HFFc6 (cell line): ENCODE measurements around the gene SH3RF3. TPM values are rescaled to one million over a fixed set of nuclear protein-coding genes. Genes with fewer than 3 reads are reported as not detected.

ENCODE experiments used
- DNase-seq: peaks from one replicate; pipeline ENCODE4 v3.0.0-alpha.2; 2018
- H3K27ac Mint-ChIP-seq: 2 replicates; pipeline ENCODE4 v1.8.0; 2020; ENCODE audit warnings: mild to moderate bottlenecking, mixed read lengths
- H3K27me3 Mint-ChIP-seq: 2 replicates; pipeline ENCODE4 v1.8.0; 2021; ENCODE audit warnings: mild to moderate bottlenecking, moderate library complexity, mixed read lengths; ENCODE audit not compliant: insufficient read depth
- H3K36me3 Mint-ChIP-seq: 2 replicates; pipeline ENCODE4 v1.8.0; 2021; ENCODE audit warnings: low read depth, mixed read lengths
- H3K4me1 Mint-ChIP-seq: 2 replicates; pipeline ENCODE4 v1.8.0; 2020; ENCODE audit warnings: low read depth, mixed read lengths
- H3K4me3 Mint-ChIP-seq: 2 replicates; pipeline ENCODE4 v1.8.0; 2020; ENCODE audit warnings: mild to moderate bottlenecking, moderate library complexity, mixed read lengths
- H3K9me3 Mint-ChIP-seq: 2 replicates; pipeline ENCODE4 v1.8.0; 2020; ENCODE audit warnings: mild to moderate bottlenecking, mixed read lengths
- CTCF ChIP-seq: fragments of 200-600 bp; sonication (generic); IDR thresholded peaks from 2 replicates; pipeline ENCODE4 v1.5.0; 2021; ENCODE audit warnings: antibody characterized with exemption, mild to moderate bottlenecking
- total RNA-seq, 6 experiments: library from RNA; stranded (reverse); fragmentation: NEBNext Ultra II Directional; extraction: Animal tissue kit (Norgen Biotek cat#: 25700); gene quantifications; 2 replicates in 1 of 6; 3 replicates in 5 of 6; pipeline ENCODE4 v1.2.3, GENCODE V29; 2021

The SH3RF3 gene
- total RNA-seq, 6 experiments from 2014 or later: 2.4 to 4.4 (median 3.7) TPM

- H3K36me3 Mint-ChIP-seq: peaks cover 10% of the 10 kb centered on the region
- peaks cover 70% of the 10 kb centered on the region for H3K4me1 Mint-ChIP-seq
- no peak for TF ChIP-seq CTCF
- peaks cover 5% of the 10 kb centered on the region; the same call in 1 of the 2 replicates for H3K27me3 Mint-ChIP-seq
- peak overlapping the region; percentile 75 for H3K27ac Mint-ChIP-seq
- no peaks in the 10 kb centered on the region for H3K9me3 Mint-ChIP-seq
- H3K4me3 Mint-ChIP-seq: peak overlapping the region; percentile 46; the same call in 1 of the 2 replicates
- DNase-seq: peak; percentile 63
These were observed 210.5 kb downstream of the SH3RF3 start for GRCh38 chr2:109339519-109339966.

DNA sequence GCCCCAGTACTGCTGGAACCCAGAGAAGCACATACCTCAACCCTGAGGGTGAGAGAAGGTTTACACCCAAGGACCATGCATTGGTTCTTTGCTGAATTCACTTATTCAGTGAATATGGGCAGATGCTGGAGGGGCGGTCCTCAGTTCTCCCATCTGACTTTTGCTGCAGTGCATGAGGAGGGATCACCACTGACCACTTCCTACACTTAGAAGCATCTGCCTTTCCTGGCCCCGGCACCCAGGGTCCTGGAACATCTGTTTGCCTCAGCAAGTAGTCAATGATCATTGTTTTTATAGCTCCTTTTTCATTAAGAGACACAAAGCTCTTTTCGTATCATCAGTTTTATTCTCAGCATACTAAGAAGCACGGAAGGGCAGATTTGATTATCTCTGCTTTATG, 211.4 kb downstream of the SH3RF3 start:
- Mint-ChIP-seq H3K4me1 (peaks cover 61% of the 10 kb centered on the region), H3K27me3 (peaks cover 8% of the 10 kb centered on the region; the same call in 1 of the 2 replicates), H3K9me3 (no peaks in the 10 kb centered on the region), H3K4me3 (no peak overlapping the region), H3K36me3 (peaks cover 7% of the 10 kb centered on the region), H3K27ac (no peak overlapping the region)
- DNase-seq: no peak
- no peak for TF ChIP-seq CTCF

- no peak overlapping the region for H3K4me3 Mint-ChIP-seq
- no peak overlapping the region for H3K27ac Mint-ChIP-seq
- no peak for TF ChIP-seq CTCF
- H3K9me3 Mint-ChIP-seq: no peaks in the 10 kb centered on the region
- DNase-seq: no peak
- H3K36me3 Mint-ChIP-seq: peaks cover 5% of the 10 kb centered on the region; the same call in 1 of the 2 replicates
- peaks cover 8% of the 10 kb centered on the region; the same call in 1 of the 2 replicates for H3K27me3 Mint-ChIP-seq
- peaks cover 49% of the 10 kb centered on the region for H3K4me1 Mint-ChIP-seq
These were observed 212.6 kb downstream of the SH3RF3 start for GRCh38 chr2:109341355-109342255.

GRCh38 chr2:109342256-109342850, 213.3 kb downstream of the SH3RF3 start:
- Mint-ChIP-seq H3K4me3 (no peak overlapping the region), H3K4me1 (peaks cover 42% of the 10 kb centered on the region), H3K27me3 (peaks cover 8% of the 10 kb centered on the region; the same call in 1 of the 2 replicates), H3K27ac (no peak overlapping the region), H3K9me3 (no peaks in the 10 kb centered on the region), H3K36me3 (peaks cover 5% of the 10 kb centered on the region; the same call in 1 of the 2 replicates)
- no peak for TF ChIP-seq CTCF
- DNase-seq: no peak

DNA sequence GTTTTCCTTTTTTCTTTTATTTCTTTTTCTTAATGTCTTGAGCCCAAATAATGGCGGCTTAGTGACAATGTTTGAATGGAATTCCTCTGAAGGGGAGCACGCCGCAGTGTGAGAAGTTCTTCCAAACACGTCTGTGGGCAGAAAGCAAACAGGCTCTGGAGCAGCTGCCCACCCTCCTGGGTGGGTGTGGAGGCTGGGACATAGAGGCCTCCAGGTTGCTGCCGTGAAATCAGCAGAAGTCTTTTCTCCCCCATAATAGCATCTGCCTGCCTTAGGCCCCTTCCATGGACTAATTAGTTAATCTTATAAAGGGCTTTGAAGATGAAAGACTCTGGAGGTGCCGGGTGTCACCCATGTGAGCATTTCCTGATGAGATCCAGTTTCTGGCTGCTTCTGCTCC, 213.9 kb downstream of the SH3RF3 start:
- H3K27ac Mint-ChIP-seq: no peak overlapping the region
- peaks cover 5% of the 10 kb centered on the region; the same call in 1 of the 2 replicates for H3K36me3 Mint-ChIP-seq
- TF ChIP-seq CTCF: no peak
- H3K4me1 Mint-ChIP-seq: peaks cover 41% of the 10 kb centered on the region
- no peak for DNase-seq
- H3K27me3 Mint-ChIP-seq: peaks cover 8% of the 10 kb centered on the region; the same call in 1 of the 2 replicates
- H3K9me3 Mint-ChIP-seq: no peaks in the 10 kb centered on the region
- H3K4me3 Mint-ChIP-seq: no peak overlapping the region
